GM20000 (cell line): ENCODE results near the gene PCDH12.

ENCODE experiments used
- DNase-seq: peaks from one replicate; pipeline ENCODE4 v3.0.0; 2012; ENCODE audit warnings: low spot score
- TF ChIP-seq, protein P1 (sequence below): IDR thresholded peaks from 2 replicates; pipeline ENCODE4 v1.5.1; 2012; ENCODE audit warnings: mild to moderate bottlenecking, control low read depth; ENCODE audit errors: extremely low read depth, missing control alignments

PCDH12 gene

GRCh38 chr5:141935538-141935937 lies 22.5 kb downstream of the PCDH12 start:
- no peak for DNase-seq
- TF ChIP-seq, protein P1, sequence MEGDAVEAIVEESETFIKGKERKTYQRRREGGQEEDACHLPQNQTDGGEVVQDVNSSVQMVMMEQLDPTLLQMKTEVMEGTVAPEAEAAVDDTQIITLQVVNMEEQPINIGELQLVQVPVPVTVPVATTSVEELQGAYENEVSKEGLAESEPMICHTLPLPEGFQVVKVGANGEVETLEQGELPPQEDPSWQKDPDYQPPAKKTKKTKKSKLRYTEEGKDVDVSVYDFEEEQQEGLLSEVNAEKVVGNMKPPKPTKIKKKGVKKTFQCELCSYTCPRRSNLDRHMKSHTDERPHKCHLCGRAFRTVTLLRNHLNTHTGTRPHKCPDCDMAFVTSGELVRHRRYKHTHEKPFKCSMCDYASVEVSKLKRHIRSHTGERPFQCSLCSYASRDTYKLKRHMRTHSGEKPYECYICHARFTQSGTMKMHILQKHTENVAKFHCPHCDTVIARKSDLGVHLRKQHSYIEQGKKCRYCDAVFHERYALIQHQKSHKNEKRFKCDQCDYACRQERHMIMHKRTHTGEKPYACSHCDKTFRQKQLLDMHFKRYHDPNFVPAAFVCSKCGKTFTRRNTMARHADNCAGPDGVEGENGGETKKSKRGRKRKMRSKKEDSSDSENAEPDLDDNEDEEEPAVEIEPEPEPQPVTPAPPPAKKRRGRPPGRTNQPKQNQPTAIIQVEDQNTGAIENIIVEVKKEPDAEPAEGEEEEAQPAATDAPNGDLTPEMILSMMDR: no peak

DNA sequence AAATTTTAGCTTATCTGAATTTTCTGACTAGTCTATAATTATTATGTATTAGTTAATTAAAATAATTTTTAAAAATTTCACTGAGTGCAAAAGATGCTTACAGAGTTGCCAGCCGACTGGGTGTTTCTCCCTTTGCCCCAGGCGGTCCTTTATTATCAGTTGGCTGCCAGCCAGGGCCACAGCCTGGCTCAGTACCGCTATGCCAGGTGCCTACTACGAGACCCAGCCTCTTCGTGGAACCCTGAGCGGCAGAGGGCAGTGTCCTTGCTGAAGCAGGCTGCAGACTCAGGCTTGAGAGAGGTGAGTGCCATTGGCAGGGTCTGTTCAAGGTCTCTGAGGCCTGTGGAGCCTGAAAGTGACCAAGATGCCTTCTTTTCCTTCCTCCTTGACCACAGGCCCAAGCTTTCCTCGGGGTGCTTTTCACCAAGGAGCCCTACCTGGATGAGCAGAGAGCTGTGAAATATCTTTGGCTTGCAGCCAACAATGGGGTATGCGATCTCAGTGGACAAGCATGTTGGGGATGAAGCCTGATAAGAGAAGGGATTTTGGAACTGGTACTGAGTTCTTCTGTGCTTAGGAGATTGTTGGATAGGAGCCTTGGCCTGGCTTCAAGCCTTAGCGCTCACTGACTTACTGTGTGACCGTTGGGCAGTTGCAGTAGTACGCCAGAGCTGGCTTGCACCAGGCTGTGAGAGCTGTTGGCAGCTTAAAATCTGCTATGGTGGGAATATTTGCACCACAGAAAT lies 23.7 kb downstream of the PCDH12 start:
- DNase-seq: no peak
- TF ChIP-seq, protein P1: no peak

GRCh38 chr5:141933151-141933550 lies 24.9 kb downstream of the PCDH12 start:
- TF ChIP-seq, protein P1: no peak
- no peak for DNase-seq

DNA sequence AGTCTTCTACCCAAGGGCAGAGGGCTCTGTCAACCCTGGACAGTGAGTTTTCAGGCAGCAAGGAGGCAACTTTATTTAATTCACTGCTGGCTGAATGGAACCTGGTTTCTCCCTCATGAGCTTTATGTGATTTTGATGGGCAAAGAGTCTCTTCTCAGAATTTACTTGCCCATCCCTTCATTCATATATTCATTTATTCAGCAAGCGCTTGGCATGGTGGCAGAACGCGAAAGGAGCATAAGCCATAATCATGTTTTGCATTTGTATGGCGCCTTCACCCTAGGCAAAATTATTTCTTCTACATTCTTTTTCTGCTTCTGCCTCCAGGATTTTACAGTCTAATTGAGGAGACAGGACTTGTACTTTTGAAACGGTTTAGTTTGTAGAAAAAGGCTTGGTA lies 26.3 kb downstream of the PCDH12 start:
- TF ChIP-seq, protein P1: no peak
- no peak for DNase-seq

DNA sequence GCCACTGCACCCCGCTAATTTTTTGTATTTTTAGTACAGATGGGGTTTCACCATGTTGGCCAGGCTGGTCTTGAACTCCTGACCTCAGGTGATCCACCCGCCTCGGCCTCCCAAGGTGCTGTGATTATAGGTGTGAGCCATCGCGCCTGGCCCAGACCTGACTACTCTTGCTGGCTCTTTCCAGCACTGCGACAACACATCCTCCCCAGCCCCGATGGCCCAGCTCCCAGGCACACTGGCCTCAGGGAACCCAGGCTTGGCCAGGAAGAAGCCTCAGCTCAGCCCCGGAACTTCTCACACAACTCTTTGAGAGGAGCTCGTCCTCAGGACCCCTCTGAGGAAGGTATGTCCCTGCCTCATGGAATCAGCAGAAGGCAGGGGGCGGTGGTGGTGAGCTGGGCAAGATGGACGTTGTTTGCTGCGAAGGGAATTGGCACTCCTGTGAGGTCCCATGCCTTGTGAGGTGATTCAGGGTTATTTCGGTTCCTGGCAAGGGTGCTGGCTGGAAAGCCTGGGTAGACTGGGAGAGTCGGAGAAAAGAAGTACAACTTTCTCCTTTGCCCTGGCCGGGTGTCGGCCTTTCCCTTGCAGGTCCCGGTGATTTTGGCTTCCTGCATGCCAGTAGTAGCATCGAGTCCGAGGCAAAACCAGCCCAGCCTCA lies 28.5 kb downstream of the PCDH12 start:
- TF ChIP-seq, protein P1: no peak
- DNase-seq: no peak

DNA sequence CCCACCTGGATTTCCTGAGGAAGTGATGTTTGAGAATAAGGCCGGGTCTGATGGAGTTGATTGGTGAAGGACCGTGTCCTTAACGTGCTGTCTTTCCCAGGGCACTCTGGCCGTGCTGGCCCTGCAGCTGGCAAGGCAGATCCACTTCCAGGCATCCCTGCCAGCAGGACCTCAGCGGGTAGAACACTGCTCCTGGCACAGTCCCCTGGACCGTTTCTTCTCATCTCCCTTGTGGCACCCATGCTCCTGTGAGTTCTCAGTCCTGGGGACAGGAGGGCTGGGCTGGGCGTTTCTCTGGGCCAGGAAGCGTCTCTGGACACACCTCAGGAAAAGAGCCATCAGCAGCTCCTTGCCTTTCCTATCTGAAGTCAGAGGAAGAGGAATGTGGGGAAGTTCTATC lies 30.0 kb downstream of the PCDH12 start:
- DNase-seq: no peak
- TF ChIP-seq, protein P1: no peak

DNA sequence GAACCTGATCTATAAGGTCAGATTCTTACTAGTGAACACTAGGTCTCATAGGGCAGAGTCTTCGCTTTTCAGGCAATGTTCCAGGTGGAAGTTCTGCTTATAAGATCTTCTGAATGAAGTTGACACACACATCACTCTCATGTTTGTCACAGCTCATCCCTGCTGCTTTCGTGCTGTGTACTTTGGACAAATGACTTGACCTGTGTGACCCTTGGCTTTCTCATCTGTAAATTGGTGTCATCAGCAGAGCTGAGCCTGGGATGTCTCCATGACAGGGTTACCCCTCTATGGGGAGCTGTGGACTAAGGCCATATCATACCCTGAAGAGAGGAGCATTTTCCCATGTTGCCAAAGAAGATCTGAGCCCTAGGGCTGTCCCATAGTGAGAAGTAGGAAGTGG lies 31.6 kb downstream of the PCDH12 start:
- DNase-seq: no peak
- TF ChIP-seq, protein P1: no peak
